Astrocyte (in vitro differentiated cells and primary cell): ENCODE results near the gene ZC3H13. TPM values are rescaled to one million over a fixed set of nuclear protein-coding genes. Genes with fewer than 3 reads are reported as not detected.

ENCODE experiments used
- DNase-seq: peaks from one replicate; pipeline ENCODE4 v3.0.0-alpha.2; 2010; ENCODE audit warnings: low read depth
- FAIRE-seq: peaks from 2 replicates; lab custom pipeline; 2011; peaks lifted over from hg19 to GRCh38; lab: Jason Lieb, UNC
- H2AFZ ChIP-seq: 2 replicates; pipeline ENCODE4 v1.6.0; 2012; ENCODE audit warnings: low read depth, low read length, inconsistent platforms
- H3K27ac ChIP-seq: 2 replicates; pipeline ENCODE4 v1.5.1; 2011; ENCODE audit warnings: low read depth, low read length, inconsistent platforms
- H3K27me3 ChIP-seq: 2 replicates; pipeline ENCODE4 v1.6.0; 2011; ENCODE audit warnings: low read length, inconsistent platforms; ENCODE audit not compliant: insufficient read depth
- H3K36me3 ChIP-seq: 2 replicates; pipeline ENCODE4 v1.5.1; 2011; ENCODE audit warnings: low read length, inconsistent platforms; ENCODE audit not compliant: insufficient read depth
- H3K4me1 ChIP-seq: 2 replicates; pipeline ENCODE4 v1.5.1; 2011; ENCODE audit warnings: low read length, inconsistent platforms; ENCODE audit not compliant: insufficient read depth
- H3K4me2 ChIP-seq: 2 replicates; pipeline ENCODE4 v1.6.0; 2012; ENCODE audit warnings: low read length, inconsistent platforms
- H3K4me3 ChIP-seq: 2 replicates; pipeline ENCODE4 v1.5.1; 2011; ENCODE audit warnings: low read depth, mild to moderate bottlenecking, low read length, inconsistent platforms; ENCODE audit not compliant: insufficient read depth
- H3K79me2 ChIP-seq: 2 replicates; pipeline ENCODE4 v1.6.0; 2012; ENCODE audit warnings: mild to moderate bottlenecking, low read length, inconsistent platforms; ENCODE audit not compliant: insufficient read depth
- H3K9ac ChIP-seq: 2 replicates; pipeline ENCODE4 v1.6.0; 2012; ENCODE audit warnings: mild to moderate bottlenecking, low read length, inconsistent platforms
- H3K9me3 ChIP-seq: 2 replicates; pipeline ENCODE4 v1.5.1; 2012; ENCODE audit warnings: low read depth, mild to moderate bottlenecking, low read length, inconsistent platforms; ENCODE audit not compliant: insufficient read depth
- H4K20me1 ChIP-seq: 2 replicates; pipeline ENCODE4 v1.6.0; 2012; ENCODE audit warnings: low read length, inconsistent platforms; ENCODE audit not compliant: insufficient read depth
- H3K27ac Mint-ChIP-seq: one replicate; pipeline ENCODE4 v1.8.0; 2021; ENCODE audit warnings: mild to moderate bottlenecking, mixed read lengths; ENCODE audit not compliant: unreplicated experiment
- H3K27me3 Mint-ChIP-seq: one replicate; pipeline ENCODE4 v1.8.0; 2021; ENCODE audit warnings: low read depth, mixed read lengths; ENCODE audit not compliant: unreplicated experiment
- H3K36me3 Mint-ChIP-seq: one replicate; pipeline ENCODE4 v1.8.0; 2021; ENCODE audit warnings: low read depth, mixed read lengths; ENCODE audit not compliant: unreplicated experiment
- H3K4me1 Mint-ChIP-seq: one replicate; pipeline ENCODE4 v1.8.0; 2021; ENCODE audit warnings: low read depth, mixed read lengths; ENCODE audit not compliant: unreplicated experiment
- H3K4me3 Mint-ChIP-seq: one replicate; pipeline ENCODE4 v1.8.0; 2021; ENCODE audit warnings: mild to moderate bottlenecking, moderate library complexity, mixed read lengths; ENCODE audit not compliant: unreplicated experiment
- H3K9me3 Mint-ChIP-seq: one replicate; pipeline ENCODE4 v1.8.0; 2021; ENCODE audit warnings: mild to moderate bottlenecking, mixed read lengths; ENCODE audit not compliant: unreplicated experiment
- EZH2 ChIP-seq: IDR thresholded peaks from 2 replicates; pipeline ENCODE4 v1.6.1; 2012; ENCODE audit warnings: mild to moderate bottlenecking, low read length, inconsistent platforms; ENCODE audit not compliant: insufficient read depth
- total RNA-seq: library from RNA; stranded (reverse); gene quantifications from 2 replicates; pipeline ENCODE4 v1.2.1, GENCODE V29; 2021
- TF ChIP-seq, protein P1 (sequence below): IDR thresholded peaks from 2 replicates; pipeline ENCODE4 v1.5.1; 2011; ENCODE audit warnings: low read depth, mild to moderate bottlenecking, inconsistent platforms, low read length, moderate library complexity; ENCODE audit not compliant: insufficient read depth

The ZC3H13 gene
- total RNA-seq, 1 donor from 2014 or later = 39.6 TPM

DNA sequence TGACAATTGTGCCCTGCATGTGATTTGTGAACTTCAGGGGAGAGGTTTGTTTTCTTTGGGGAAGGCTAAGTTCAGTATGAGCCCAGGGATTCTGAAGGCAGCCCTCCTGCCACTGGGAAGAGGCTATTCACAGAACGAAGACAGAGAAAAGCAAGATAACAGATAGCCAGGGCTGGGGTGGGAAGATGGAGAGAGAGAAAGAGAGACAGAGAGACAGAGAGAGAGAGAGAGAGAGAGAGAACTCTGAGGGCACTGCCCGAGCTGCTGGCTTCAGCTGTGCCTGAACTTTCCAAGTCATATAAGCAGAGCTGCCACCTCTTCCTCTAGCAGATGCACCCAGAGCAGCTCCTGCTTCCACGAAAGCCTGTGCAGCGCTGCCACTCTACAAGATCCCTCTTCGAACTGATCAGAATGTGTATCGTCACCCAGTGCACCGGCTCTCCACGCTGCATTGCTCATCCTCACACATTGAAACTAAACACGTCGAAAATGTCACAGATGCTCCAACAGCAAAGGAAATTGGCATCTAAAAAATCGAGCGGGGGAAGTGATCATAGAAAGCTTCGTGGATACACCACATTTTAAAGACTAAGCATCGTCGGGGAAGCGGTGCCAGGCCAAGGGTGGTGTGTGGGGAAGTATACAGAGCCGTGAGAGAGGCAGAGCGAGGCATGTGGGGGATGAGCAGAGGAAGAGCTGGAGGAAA lies 119.2 kb downstream of the ZC3H13 start:
- DNase-seq = no peak
- Mint-ChIP-seq H3K9me3 (peaks cover 3% of the 10 kb centered on the region), H3K4me1 (no peaks in the 10 kb centered on the region), H3K27me3 (peaks cover 40% of the 10 kb centered on the region), H3K36me3 (no peaks in the 10 kb centered on the region), H3K27ac (no peak overlapping the region), H3K4me3 (no peak overlapping the region)
- no peak overlapping the region for H3K4me3 ChIP-seq
- no peaks in the 10 kb centered on the region for H4K20me1 ChIP-seq
- H3K27ac ChIP-seq = no peak overlapping the region
- H3K4me1 ChIP-seq = no peaks in the 10 kb centered on the region
- H3K79me2 ChIP-seq = no peaks in the 10 kb centered on the region
- H3K27me3 ChIP-seq = peaks cover 19% of the 10 kb centered on the region
- no peaks in the 10 kb centered on the region for H3K9me3 ChIP-seq
- TF ChIP-seq EZH2 = no peak
- TF ChIP-seq, protein P1, sequence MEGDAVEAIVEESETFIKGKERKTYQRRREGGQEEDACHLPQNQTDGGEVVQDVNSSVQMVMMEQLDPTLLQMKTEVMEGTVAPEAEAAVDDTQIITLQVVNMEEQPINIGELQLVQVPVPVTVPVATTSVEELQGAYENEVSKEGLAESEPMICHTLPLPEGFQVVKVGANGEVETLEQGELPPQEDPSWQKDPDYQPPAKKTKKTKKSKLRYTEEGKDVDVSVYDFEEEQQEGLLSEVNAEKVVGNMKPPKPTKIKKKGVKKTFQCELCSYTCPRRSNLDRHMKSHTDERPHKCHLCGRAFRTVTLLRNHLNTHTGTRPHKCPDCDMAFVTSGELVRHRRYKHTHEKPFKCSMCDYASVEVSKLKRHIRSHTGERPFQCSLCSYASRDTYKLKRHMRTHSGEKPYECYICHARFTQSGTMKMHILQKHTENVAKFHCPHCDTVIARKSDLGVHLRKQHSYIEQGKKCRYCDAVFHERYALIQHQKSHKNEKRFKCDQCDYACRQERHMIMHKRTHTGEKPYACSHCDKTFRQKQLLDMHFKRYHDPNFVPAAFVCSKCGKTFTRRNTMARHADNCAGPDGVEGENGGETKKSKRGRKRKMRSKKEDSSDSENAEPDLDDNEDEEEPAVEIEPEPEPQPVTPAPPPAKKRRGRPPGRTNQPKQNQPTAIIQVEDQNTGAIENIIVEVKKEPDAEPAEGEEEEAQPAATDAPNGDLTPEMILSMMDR = no peak
- no peaks in the 10 kb centered on the region for H3K36me3 ChIP-seq
- H3K4me2 ChIP-seq = no peak overlapping the region
- H2AFZ ChIP-seq = no peak overlapping the region
- no peak overlapping the region for H3K9ac ChIP-seq
- no peak for FAIRE-seq

DNA sequence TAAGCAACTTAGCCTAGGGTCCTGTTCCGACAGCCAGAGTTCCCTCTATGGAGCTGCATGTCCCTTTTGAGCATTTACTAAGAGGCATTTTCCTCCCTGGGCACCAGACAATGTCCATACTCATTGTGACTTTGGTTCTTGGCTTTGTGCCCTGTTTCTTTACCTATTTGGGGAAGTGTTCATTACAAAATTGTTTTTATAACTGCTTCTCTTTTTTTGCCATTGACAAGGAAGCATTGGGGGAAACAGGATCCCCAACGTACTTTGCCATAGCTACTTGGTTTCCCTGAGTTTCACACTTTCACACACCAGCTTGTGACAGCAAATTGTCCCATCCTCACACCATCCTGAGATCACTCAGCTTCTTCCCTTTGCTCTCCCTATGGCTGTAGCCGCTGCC lies 119.9 kb downstream of the ZC3H13 start:
- DNase-seq (no peak), FAIRE-seq (no peak)
- no peak overlapping the region for H3K27ac ChIP-seq
- H3K27me3 ChIP-seq = peaks cover 19% of the 10 kb centered on the region
- H3K79me2 ChIP-seq = no peaks in the 10 kb centered on the region
- Mint-ChIP-seq H3K27ac (no peak overlapping the region), H3K27me3 (peaks cover 42% of the 10 kb centered on the region), H3K9me3 (peaks cover 3% of the 10 kb centered on the region), H3K36me3 (no peaks in the 10 kb centered on the region), H3K4me1 (no peaks in the 10 kb centered on the region), H3K4me3 (no peak overlapping the region)
- H3K9ac ChIP-seq = no peak overlapping the region
- H3K4me1 ChIP-seq = no peaks in the 10 kb centered on the region
- no peak overlapping the region for H3K4me3 ChIP-seq
- no peaks in the 10 kb centered on the region for H3K36me3 ChIP-seq
- no peak overlapping the region for H2AFZ ChIP-seq
- TF ChIP-seq, protein P1 = no peak
- no peak for TF ChIP-seq EZH2
- no peaks in the 10 kb centered on the region for H4K20me1 ChIP-seq
- H3K9me3 ChIP-seq = no peaks in the 10 kb centered on the region
- H3K4me2 ChIP-seq = no peak overlapping the region

DNA sequence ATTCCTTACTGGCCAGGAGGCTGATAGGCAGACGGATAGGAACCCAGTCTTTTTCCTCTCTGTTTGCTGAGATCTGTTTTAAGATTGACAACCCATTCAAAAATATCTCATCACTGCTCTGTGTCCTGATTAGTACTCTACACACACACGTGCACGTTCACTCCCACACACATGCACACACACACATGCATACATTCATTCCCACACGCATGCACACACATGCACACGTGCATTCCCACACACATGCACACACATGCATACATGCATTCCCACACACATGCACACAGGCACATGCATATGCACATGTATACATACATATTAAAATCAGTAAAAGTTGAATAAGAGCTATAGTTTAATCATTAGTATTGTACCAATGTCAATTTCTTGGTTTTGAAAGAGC lies 120.4 kb downstream of the ZC3H13 start:
- no peaks in the 10 kb centered on the region for H3K36me3 ChIP-seq
- no peak for FAIRE-seq

More for the DNA sequence above, 120.4 kb downstream of the ZC3H13 start:
- Histone ChIP-seq H3K4me1 (no peaks in the 10 kb centered on the region), H4K20me1 (no peaks in the 10 kb centered on the region), H3K9ac (no peak overlapping the region), H3K27ac (no peak overlapping the region), H3K79me2 (no peaks in the 10 kb centered on the region), H3K9me3 (no peaks in the 10 kb centered on the region), H3K4me3 (no peak overlapping the region), H2AFZ (no peak overlapping the region), H3K4me2 (no peak overlapping the region), H3K27me3 (peaks cover 19% of the 10 kb centered on the region)
- Mint-ChIP-seq H3K27ac (no peak overlapping the region), H3K4me1 (no peaks in the 10 kb centered on the region), H3K36me3 (no peaks in the 10 kb centered on the region), H3K4me3 (no peak overlapping the region), H3K9me3 (peaks cover 3% of the 10 kb centered on the region), H3K27me3 (peaks cover 44% of the 10 kb centered on the region)
- DNase-seq = no peak
- no peak for TF ChIP-seq EZH2
- TF ChIP-seq, protein P1 = no peak
